ENCODE results near the gene ACAT2. TPM values are rescaled to one million over a fixed set of nuclear protein-coding genes. Genes with fewer than 3 reads are reported as not detected.

The ACAT2 gene
- total RNA-seq, 2 experiments from 2014 or later = 55.3 to 57.1 TPM

Other genes starting within 250 kb of the ACAT2 start
- 10 to 100 TPM; 68.4 to 72.1 TPM for gene SOD2, start 68.8 kb upstream of the ACAT2 start, total RNA-seq
- gene WTAP, start 34.5 kb upstream of the ACAT2 start, total RNA-seq = 100 to 1,000 TPM; 127 to 129 TPM
- 100 to 1,000 TPM; 181 to 197 TPM for gene TCP1, start 27.6 kb downstream of the ACAT2 start, total RNA-seq
- gene MRPL18, start 28.4 kb downstream of the ACAT2 start, total RNA-seq = 10 to 100 TPM; 58.9 to 62.0 TPM
- gene PNLDC1, start 38.2 kb downstream of the ACAT2 start, total RNA-seq = under 1 TPM; 0.42 to 0.96 TPM
- not detected for gene MAS1, start 128.9 kb downstream of the ACAT2 start, total RNA-seq
- 10 to 100 TPM; 75.0 to 77.7 TPM for gene IGF2R, start 207.0 kb downstream of the ACAT2 start, total RNA-seq

Data from activated naive CD8-positive, alpha-beta T cell treated with anti-CD3 and anti-CD28 coated beads, Interleukin-2, amount 10 ng/mL, durations not matched to agents 7 days and 5 days (primary cell).